ENCODE measurements around the gene CLEC10A.
A peak's percentile ranks its signal among the peaks of the same experiment; 100 is the strongest.

CLEC10A gene

GRCh38 chr17:7035591-7036368 is 44.3 kb downstream of the CLEC10A start, which contains the start of gene SLC16A13:
SLC16A13 (plus strand) TSS chr17:7036015; CDS start chr17:7036383, 368 bp downstream.
- peak; percentile 98 to 99 for DNase-seq

- peak in 1 of 2 experiments; percentile 55 for DNase-seq
Measured at GRCh38 chr17:7034955-7035590, 45.0 kb downstream of the CLEC10A start.

GRCh38 chr17:7029659-7030058 is 50.4 kb downstream of the CLEC10A start:
- DNase-seq = peak; percentile 58 to 71

GRCh38 chr17:7029096-7029495 is 51.0 kb downstream of the CLEC10A start:
- no peak for DNase-seq

GRCh38 chr17:7027335-7027734 is 52.7 kb downstream of the CLEC10A start:
- no peak for DNase-seq

GRCh38 chr17:7026471-7027115 is 53.5 kb downstream of the CLEC10A start:
- DNase-seq = no peak

GRCh38 chr17:7025245-7025644 is 54.8 kb downstream of the CLEC10A start:
- no peak for DNase-seq
